CD4-positive, alpha-beta T cell (primary cell): ENCODE data around the gene DLL3. TPM values are rescaled to one million over a fixed set of nuclear protein-coding genes. Genes with fewer than 3 reads are reported as not detected.

Experiments used
- ATAC-seq: fragments of 200-7000 bp; cut with Tn5 transposase; one replicate; pipeline ENCODE4 v1.10.0; 2022; ENCODE audit warnings: mild to moderate bottlenecking; ENCODE audit not compliant: poor library complexity
- CTCF ChIA-PET: fragments of 350-600 bp; sonication (Branson Sonifier 250); formaldehyde crosslinking; loops from one replicate; lab custom pipeline; 2021; ENCODE audit warnings: antibody characterized with exemption, inconsistent platforms; lab: Charles Lee
- POLR2A ChIA-PET: fragments of 350-600 bp; sonication (Branson Sonifier 250); formaldehyde crosslinking; loops from one replicate; lab custom pipeline; 2021; ENCODE audit warnings: antibody characterized with exemption, inconsistent platforms; lab: Charles Lee
- DNase-seq, 14 experiments: peaks; one replicate each; pipeline ENCODE4 v3.0.0-alpha.2; 2013 to 2020; ENCODE audit warnings: mixed read lengths in 2 of 14
- H3K27ac ChIP-seq, 2 donors: one replicate each; pipeline versions ENCODE4 v1.5.1 to v1.7.0; 2013; ENCODE audit warnings: low read length in 2 of 2, low read depth in 1 of 2, mild to moderate bottlenecking in 1 of 2
- H3K27me3 ChIP-seq, 2 experiments: 1 replicate in 1 of 2; 2 replicates in 1 of 2; pipeline versions ENCODE4 v1.6.1 to v1.7.0; 2013; ENCODE audit warnings: low read length in 2 of 2, control low read depth in 1 of 2, mild to moderate bottlenecking in 1 of 2, moderate library complexity in 1 of 2; ENCODE audit not compliant: insufficient read depth in 2 of 2, control insufficient read depth in 1 of 2
- H3K36me3 ChIP-seq: one replicate; pipeline ENCODE4 v1.6.1; 2013; ENCODE audit warnings: low read length, control low read depth; ENCODE audit not compliant: insufficient read depth
- H3K4me1 ChIP-seq: one replicate; pipeline ENCODE4 v1.6.1; 2013; ENCODE audit warnings: low read length, control low read depth; ENCODE audit not compliant: insufficient read depth
- H3K4me3 ChIP-seq: one replicate; pipeline ENCODE4 v1.5.1; 2013; ENCODE audit warnings: mild to moderate bottlenecking, low read length, moderate library complexity
- H3K9me3 ChIP-seq, 2 experiments: 1 replicate in 1 of 2; 2 replicates in 1 of 2; pipeline versions ENCODE4 v1.6.1 to v1.7.0; 2013; ENCODE audit warnings: low read length in 2 of 2, mild to moderate bottlenecking in 2 of 2, control low read depth in 1 of 2, moderate library complexity in 1 of 2; ENCODE audit not compliant: control insufficient read depth in 1 of 2, insufficient read depth in 1 of 2
- H3K27ac Mint-ChIP-seq: one replicate; pipeline ENCODE4 v1.8.0; 2020; ENCODE audit warnings: mixed read lengths
- H3K27me3 Mint-ChIP-seq: one replicate; pipeline ENCODE4 v1.8.0; 2021; ENCODE audit warnings: mixed read lengths
- H3K36me3 Mint-ChIP-seq: one replicate; pipeline ENCODE4 v1.8.0; 2021; ENCODE audit warnings: low read depth, mixed read lengths
- H3K4me1 Mint-ChIP-seq: one replicate; pipeline ENCODE4 v1.8.0; 2021; ENCODE audit warnings: low read depth, mixed read lengths
- H3K4me3 Mint-ChIP-seq: one replicate; pipeline ENCODE4 v1.8.0; 2020; ENCODE audit warnings: mild to moderate bottlenecking, mixed read lengths
- H3K9me3 Mint-ChIP-seq: one replicate; pipeline ENCODE4 v1.8.0; 2020; ENCODE audit warnings: mixed read lengths
- intact Hi-C, 2 experiments: fragments of 100-400 bp; cut with DNase I in 1 of 2; cut with micrococcal nuclease in 1 of 2; formaldehyde crosslinking; loops; one replicate each; pipeline versions ENCODE4 v1.15.1 to v1.9.0; 2023 to 2025; cut with DNase I, micrococcal nuclease
- total RNA-seq, 174 experiments: library from RNA in 2 of 174; stranded (reverse) in 2 of 174; gene quantifications; one replicate each; pipeline ENCODE4 v1.2.3 and lab custom pipeline; 2021 to 2026
- TF ChIP-seq, protein P1 (sequence below): fragments of 200-600 bp; IDR thresholded peaks from one replicate; pipeline ENCODE4 v1.8.0; 2022; ENCODE audit warnings: antibody characterized with exemption, mild to moderate bottlenecking

The DLL3 gene
- total RNA-seq, 2 experiments from 2014 or later, result not detected

DNA sequence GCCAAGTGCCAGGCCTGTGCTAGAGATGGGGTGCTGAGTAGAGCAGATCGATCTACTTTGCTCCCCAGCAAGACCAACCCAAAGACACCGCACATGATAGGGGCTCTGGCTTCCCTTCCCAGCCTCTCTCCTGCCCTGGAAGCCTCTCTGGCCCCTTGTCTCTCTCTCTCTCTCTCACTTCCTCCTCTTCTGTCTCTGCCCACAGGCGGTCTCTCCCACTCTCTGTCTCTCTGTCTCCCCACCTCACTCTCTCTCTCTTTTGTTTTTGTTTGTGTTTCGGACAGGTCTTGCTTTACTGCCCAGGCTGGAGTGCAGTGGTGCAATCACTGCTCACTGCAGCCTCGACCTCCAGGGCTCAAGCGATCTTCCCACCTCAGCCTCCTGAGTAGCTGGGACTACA, 17.5 kb downstream of the DLL3 start:
- ChIA-PET CTCF (interaction anchor here (4.1 kb wide), 1 partner anchor 13 kb away, joined by 18 read pairs; no protein-coding TSS in a partner anchor), POLR2A (interaction anchor here (1.0 kb wide), 1 partner anchor 71 kb away, joined by 3 read pairs; the partner anchor contains the start of gene SUPT5H)
- no peak for ATAC-seq
- peaks cover 0 to 20% of the 10 kb centered on the region in 2 experiments for H3K9me3 ChIP-seq
- H3K4me3 ChIP-seq, result no peak overlapping the region
- H3K4me3 Mint-ChIP-seq, result peak overlapping the region; percentile 81
- DNase-seq, result no peak
- H3K4me1 ChIP-seq, result peaks cover 19% of the 10 kb centered on the region
- peaks cover 41 to 45% of the 10 kb centered on the region in 2 experiments for H3K27me3 ChIP-seq
- peaks cover 19% of the 10 kb centered on the region for H3K4me1 Mint-ChIP-seq
- H3K36me3 Mint-ChIP-seq, result no peaks in the 10 kb centered on the region
- intact Hi-C loops, result no loop called here
- no peak overlapping the region for H3K27ac ChIP-seq
- TF ChIP-seq, protein P1, sequence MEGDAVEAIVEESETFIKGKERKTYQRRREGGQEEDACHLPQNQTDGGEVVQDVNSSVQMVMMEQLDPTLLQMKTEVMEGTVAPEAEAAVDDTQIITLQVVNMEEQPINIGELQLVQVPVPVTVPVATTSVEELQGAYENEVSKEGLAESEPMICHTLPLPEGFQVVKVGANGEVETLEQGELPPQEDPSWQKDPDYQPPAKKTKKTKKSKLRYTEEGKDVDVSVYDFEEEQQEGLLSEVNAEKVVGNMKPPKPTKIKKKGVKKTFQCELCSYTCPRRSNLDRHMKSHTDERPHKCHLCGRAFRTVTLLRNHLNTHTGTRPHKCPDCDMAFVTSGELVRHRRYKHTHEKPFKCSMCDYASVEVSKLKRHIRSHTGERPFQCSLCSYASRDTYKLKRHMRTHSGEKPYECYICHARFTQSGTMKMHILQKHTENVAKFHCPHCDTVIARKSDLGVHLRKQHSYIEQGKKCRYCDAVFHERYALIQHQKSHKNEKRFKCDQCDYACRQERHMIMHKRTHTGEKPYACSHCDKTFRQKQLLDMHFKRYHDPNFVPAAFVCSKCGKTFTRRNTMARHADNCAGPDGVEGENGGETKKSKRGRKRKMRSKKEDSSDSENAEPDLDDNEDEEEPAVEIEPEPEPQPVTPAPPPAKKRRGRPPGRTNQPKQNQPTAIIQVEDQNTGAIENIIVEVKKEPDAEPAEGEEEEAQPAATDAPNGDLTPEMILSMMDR, result no peak
- H3K36me3 ChIP-seq, result no peaks in the 10 kb centered on the region
- peaks cover 60% of the 10 kb centered on the region for H3K27me3 Mint-ChIP-seq
- H3K27ac Mint-ChIP-seq, result no peak overlapping the region
- no peaks in the 10 kb centered on the region for H3K9me3 Mint-ChIP-seq

DNA sequence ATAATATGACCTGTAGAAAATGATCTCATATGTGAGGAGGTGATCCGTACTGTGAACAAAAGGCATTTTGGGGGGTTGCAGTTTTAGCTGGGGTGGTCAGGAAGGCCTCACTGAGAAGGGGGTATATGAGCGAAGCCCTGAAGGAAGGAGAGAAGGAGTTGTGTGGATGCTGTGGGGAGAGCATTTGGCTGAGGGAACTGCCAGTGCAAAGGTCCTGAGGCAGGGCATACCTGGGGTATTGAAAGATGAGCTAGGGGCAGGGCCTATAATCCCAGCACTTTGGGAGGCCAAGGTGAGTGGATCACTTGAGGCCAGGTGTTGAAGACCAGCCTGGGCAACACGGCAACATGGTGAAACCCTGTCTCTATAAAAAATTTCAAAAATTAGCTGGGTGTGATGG, 18.7 kb downstream of the DLL3 start:
- H3K4me3 Mint-ChIP-seq, result peak overlapping the region; percentile 54
- Histone ChIP-seq H3K4me1 (peaks cover 19% of the 10 kb centered on the region), H3K9me3 (peaks cover 0 to 20% of the 10 kb centered on the region in 2 experiments), H3K4me3 (no peak overlapping the region), H3K27me3 (peaks cover 37 to 39% of the 10 kb centered on the region in 2 experiments), H3K27ac (no peak overlapping the region), H3K36me3 (no peaks in the 10 kb centered on the region)
- H3K27me3 Mint-ChIP-seq, result peaks cover 51% of the 10 kb centered on the region
- no peak for DNase-seq
- TF ChIP-seq, protein P1, result no peak
- H3K36me3 Mint-ChIP-seq, result no peaks in the 10 kb centered on the region
- intact Hi-C loops, result no loop called here
- no peaks in the 10 kb centered on the region for H3K9me3 Mint-ChIP-seq
- no peak overlapping the region for H3K27ac Mint-ChIP-seq
- ATAC-seq, result no peak
- peaks cover 19% of the 10 kb centered on the region for H3K4me1 Mint-ChIP-seq
- ChIA-PET CTCF (no interaction called here), POLR2A (no interaction called here)

DNA sequence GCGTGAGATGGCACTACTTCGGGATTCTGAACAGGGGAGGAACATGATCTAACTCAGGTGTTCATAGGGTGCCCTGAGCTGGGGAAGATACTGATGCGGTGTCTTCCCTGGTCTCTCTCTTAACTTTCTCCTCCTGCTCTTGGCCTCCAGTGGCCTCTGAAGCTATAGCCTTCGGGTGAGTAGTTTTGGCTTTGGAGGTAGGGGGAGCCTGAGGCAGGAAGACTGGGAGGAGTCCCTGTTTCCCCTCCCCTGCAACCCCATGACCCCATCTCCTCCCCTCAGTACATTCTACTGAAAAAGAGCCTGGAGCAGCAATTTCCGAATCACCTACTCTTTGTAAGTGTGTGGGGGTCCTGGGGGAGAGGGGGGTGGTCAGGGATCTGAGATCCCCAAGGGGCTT, 19.7 kb downstream of the DLL3 start:
- Mint-ChIP-seq H3K4me1 (peaks cover 19% of the 10 kb centered on the region), H3K9me3 (no peaks in the 10 kb centered on the region), H3K27me3 (peaks cover 43% of the 10 kb centered on the region), H3K27ac (no peak overlapping the region), H3K36me3 (no peaks in the 10 kb centered on the region), H3K4me3 (no peak overlapping the region)
- Histone ChIP-seq H3K36me3 (no peaks in the 10 kb centered on the region), H3K27ac (no peak overlapping the region), H3K27me3 (peaks cover 29 to 32% of the 10 kb centered on the region in 2 experiments), H3K4me3 (no peak overlapping the region), H3K9me3 (peaks cover 0 to 20% of the 10 kb centered on the region in 2 experiments), H3K4me1 (peaks cover 19% of the 10 kb centered on the region)
- ChIA-PET CTCF (no interaction called here), POLR2A (no interaction called here)
- TF ChIP-seq, protein P1, result no peak
- DNase-seq (no peak), ATAC-seq (no peak)
- intact Hi-C loops, result no loop called here
